Body of pancreas (tissue), 4 donors: Measurements from ENCODE around the gene RAB26.

Experiments used
- POLR2A ChIP-seq, 3 donors: fragments of 450-650 bp; IDR thresholded peaks; one replicate each; pipeline ENCODE4 v1.6.1; 2016; ENCODE audit warnings: antibody characterized with exemption in 3 of 3, mild to moderate bottlenecking in 2 of 3
- TF ChIP-seq, protein P1 (sequence below), 7 experiments: fragments of 450-650 bp in 4 of 7; fragments of 200-600 bp in 3 of 7; sonication (generic) in 3 of 7; IDR thresholded peaks; one replicate each; pipeline ENCODE4 v1.5.1; 2016 to 2019; ENCODE audit warnings: antibody characterized with exemption in 7 of 7

DNA sequence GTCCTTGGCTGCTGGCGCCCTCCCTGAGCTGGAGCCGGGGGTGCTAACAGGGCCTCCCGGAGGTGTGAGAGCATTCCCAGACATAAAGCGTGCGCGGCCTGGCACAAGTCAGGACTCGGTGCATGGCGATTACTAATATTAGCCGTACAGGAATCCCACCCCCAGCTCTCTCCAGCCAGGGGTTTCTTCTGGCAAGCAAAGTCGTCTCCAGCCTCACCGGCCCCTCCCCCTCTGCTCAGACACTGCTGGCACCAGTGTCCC is 43.0 kb downstream of the RAB26 start:
- TF ChIP-seq, protein P1, sequence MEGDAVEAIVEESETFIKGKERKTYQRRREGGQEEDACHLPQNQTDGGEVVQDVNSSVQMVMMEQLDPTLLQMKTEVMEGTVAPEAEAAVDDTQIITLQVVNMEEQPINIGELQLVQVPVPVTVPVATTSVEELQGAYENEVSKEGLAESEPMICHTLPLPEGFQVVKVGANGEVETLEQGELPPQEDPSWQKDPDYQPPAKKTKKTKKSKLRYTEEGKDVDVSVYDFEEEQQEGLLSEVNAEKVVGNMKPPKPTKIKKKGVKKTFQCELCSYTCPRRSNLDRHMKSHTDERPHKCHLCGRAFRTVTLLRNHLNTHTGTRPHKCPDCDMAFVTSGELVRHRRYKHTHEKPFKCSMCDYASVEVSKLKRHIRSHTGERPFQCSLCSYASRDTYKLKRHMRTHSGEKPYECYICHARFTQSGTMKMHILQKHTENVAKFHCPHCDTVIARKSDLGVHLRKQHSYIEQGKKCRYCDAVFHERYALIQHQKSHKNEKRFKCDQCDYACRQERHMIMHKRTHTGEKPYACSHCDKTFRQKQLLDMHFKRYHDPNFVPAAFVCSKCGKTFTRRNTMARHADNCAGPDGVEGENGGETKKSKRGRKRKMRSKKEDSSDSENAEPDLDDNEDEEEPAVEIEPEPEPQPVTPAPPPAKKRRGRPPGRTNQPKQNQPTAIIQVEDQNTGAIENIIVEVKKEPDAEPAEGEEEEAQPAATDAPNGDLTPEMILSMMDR (IDR thresholded peaks at IDR 0.05) = no peak
- TF ChIP-seq POLR2A (IDR thresholded peaks at IDR 0.05) = no peak
